Neural cell (in vitro differentiated cells): ENCODE data around the gene MAP4K5. TPM values are rescaled to one million over a fixed set of nuclear protein-coding genes. Genes with fewer than 3 reads are reported as not detected.

Experiments
- H2AFZ ChIP-seq: fragments of 200-600, 300-800 bp; sonication (generic), shearing (Covaris generic); 2 replicates; pipeline ENCODE4 v1.6.0; 2014; ENCODE audit warnings: low read depth, mild to moderate bottlenecking, antibody characterized with exemption, low read length, moderate library complexity
- H3F3A ChIP-seq: fragments of 200-600 bp; shearing (Covaris generic); 2 replicates; pipeline ENCODE4 v1.6.1; 2016; ENCODE audit warnings: mild to moderate bottlenecking, moderate library complexity, mixed read lengths, antibody characterized with exemption, low read length; ENCODE audit not compliant: insufficient read depth, poor library complexity, severe bottlenecking
- H3K27ac ChIP-seq: fragments of 200-600, 300-800 bp; sonication (generic), shearing (Covaris generic); 2 replicates; pipeline ENCODE4 v1.5.1; 2014; ENCODE audit warnings: mild to moderate bottlenecking, low read length, moderate library complexity
- H3K27me3 ChIP-seq: fragments of 300-800, 200-600 bp; sonication (generic), shearing (Covaris generic); 2 replicates; pipeline ENCODE4 v1.6.0; 2014; ENCODE audit warnings: mild to moderate bottlenecking, low read depth, low read length, moderate library complexity; ENCODE audit not compliant: insufficient read depth
- H3K36me3 ChIP-seq: fragments of 300-800, 200-600 bp; sonication (generic), shearing (Covaris generic); 2 replicates; pipeline ENCODE4 v1.5.1; 2014; ENCODE audit warnings: mild to moderate bottlenecking, antibody characterized with exemption, low read length, moderate library complexity; ENCODE audit not compliant: insufficient read depth
- H3K4me2 ChIP-seq: fragments of 300-800, 200-600 bp; sonication (generic), shearing (Covaris generic); 2 replicates; pipeline ENCODE4 v1.6.0; 2014; ENCODE audit warnings: mild to moderate bottlenecking, low read length
- H3K4me3 ChIP-seq: fragments of 300-800, 200-600 bp; sonication (generic), shearing (Covaris generic); 2 replicates; pipeline ENCODE4 v1.5.1; 2014; ENCODE audit warnings: mild to moderate bottlenecking, low read length, moderate library complexity
- H3K79me2 ChIP-seq: fragments of 200-600 bp; shearing (Covaris generic); replicated peaks from 2 replicates; pipeline ENCODE4 v1.6.0; 2014; ENCODE audit warnings: mild to moderate bottlenecking, low read length, moderate library complexity; ENCODE audit not compliant: insufficient read depth
- H3K9ac ChIP-seq: fragments of 300-800, 200-600 bp; sonication (generic), shearing (Covaris generic); 2 replicates; pipeline ENCODE4 v1.6.1; 2016; ENCODE audit warnings: mild to moderate bottlenecking, low read length, mixed read lengths
- H3K9me2 ChIP-seq: fragments of 200-600 bp; shearing (Covaris generic); 2 replicates; pipeline ENCODE4 v1.6.1; 2016; ENCODE audit warnings: mild to moderate bottlenecking, low read length, mixed read lengths; ENCODE audit not compliant: insufficient read depth
- H3K9me3 ChIP-seq: fragments of 200-600, 300-800 bp; sonication (generic), shearing (Covaris generic); 2 replicates; pipeline ENCODE4 v1.6.1; 2016; ENCODE audit warnings: mild to moderate bottlenecking, mixed run types, low read length, moderate library complexity, mixed read lengths
- H4K20me1 ChIP-seq: fragments of 200-600 bp; shearing (Covaris generic); 2 replicates; pipeline ENCODE4 v1.6.1; 2016; ENCODE audit warnings: mild to moderate bottlenecking, mixed run types; ENCODE audit not compliant: insufficient read depth
- EP300 ChIP-seq: fragments of 450-650 bp; conservative IDR thresholded peaks from 2 replicates; pipeline ENCODE4 v1.6.1; 2014; ENCODE audit warnings: antibody characterized with exemption, mild to moderate bottlenecking, moderate library complexity; ENCODE audit not compliant: poor library complexity, severe bottlenecking
- EZH2 ChIP-seq: fragments of 200-600, 300-800 bp; shearing (Covaris generic), sonication (generic); IDR thresholded peaks from 2 replicates; pipeline ENCODE4 v1.6.1; 2014; ENCODE audit warnings: antibody characterized with exemption, low read length, borderline replicate concordance, mild to moderate bottlenecking; ENCODE audit not compliant: insufficient read depth, poor library complexity, severe bottlenecking
- POLR2AphosphoS5 ChIP-seq: IDR thresholded peaks from 2 replicates; pipeline ENCODE4 v1.6.1; 2012
- RAD21 ChIP-seq: fragments of 450-650 bp; conservative IDR thresholded peaks from 2 replicates; pipeline ENCODE4 v1.6.1; 2014; ENCODE audit warnings: antibody characterized with exemption, mild to moderate bottlenecking, moderate library complexity
- SMC3 ChIP-seq: fragments of 450-650 bp; conservative IDR thresholded peaks from 2 replicates; pipeline ENCODE4 v1.6.1; 2014; ENCODE audit warnings: antibody characterized with exemption, mild to moderate bottlenecking, moderate library complexity; ENCODE audit not compliant: poor library complexity
- TAF1 ChIP-seq: IDR thresholded peaks from 2 replicates; pipeline ENCODE4 v1.6.1; 2012; ENCODE audit warnings: low read depth
- polyA plus RNA-seq: library from polyadenylated mRNA; depleted of rRNA; stranded (reverse); fragments of >200 nt; gene quantifications from 2 replicates; pipeline ENCODE4 v1.2.3, GENCODE V29; 2014
- TF ChIP-seq, protein P1 (sequence below): IDR thresholded peaks from 2 replicates; pipeline ENCODE4 v1.6.1; 2012; ENCODE audit warnings: borderline replicate concordance
- TF ChIP-seq, protein P2 (sequence below): fragments of 450-650 bp; IDR thresholded peaks from 2 replicates; pipeline ENCODE4 v1.5.1; 2014; ENCODE audit warnings: antibody characterized with exemption, mild to moderate bottlenecking, moderate library complexity; ENCODE audit not compliant: poor library complexity, severe bottlenecking

MAP4K5 gene
- polyA plus RNA-seq, 1 donor from 2014 or later = 148 TPM

DNA sequence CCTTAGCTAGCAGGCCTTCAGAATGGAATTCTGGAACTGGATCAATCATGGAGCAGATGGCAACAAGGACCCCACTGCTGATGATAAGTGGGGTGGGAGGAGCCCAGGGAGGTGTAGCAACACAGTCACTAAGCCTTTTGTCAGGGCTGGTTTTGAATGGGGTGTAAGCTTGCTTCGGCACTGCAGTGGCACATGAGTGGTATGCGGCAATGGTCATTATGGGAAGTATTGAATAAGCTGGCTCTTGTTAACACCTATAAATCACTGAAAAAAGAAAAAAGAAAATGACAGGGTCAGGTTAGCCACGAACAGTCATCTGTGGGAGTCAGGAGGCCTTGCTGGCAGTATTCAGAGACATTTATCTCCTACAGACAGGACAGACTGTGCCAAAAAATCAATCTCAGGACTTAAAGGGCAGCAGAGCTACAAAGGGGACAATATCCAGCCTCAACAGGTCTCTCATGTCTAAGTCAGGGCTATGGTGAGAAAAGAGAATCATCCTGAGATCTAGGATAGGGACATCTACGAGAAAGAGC is 154.8 kb downstream of the MAP4K5 start:
- H3K9me2 ChIP-seq = no peaks in the 10 kb centered on the region
- H4K20me1 ChIP-seq = no peaks in the 10 kb centered on the region
- H3K9ac ChIP-seq = no peak overlapping the region
- no peak overlapping the region for H3K4me2 ChIP-seq
- H3K27ac ChIP-seq = no peak overlapping the region
- no peaks in the 10 kb centered on the region for H3F3A ChIP-seq
- no peaks in the 10 kb centered on the region for H3K79me2 ChIP-seq
- H3K4me3 ChIP-seq = no peak overlapping the region
- no peaks in the 10 kb centered on the region for H3K27me3 ChIP-seq
- no peaks in the 10 kb centered on the region for H3K9me3 ChIP-seq
- TF ChIP-seq, protein P1, sequence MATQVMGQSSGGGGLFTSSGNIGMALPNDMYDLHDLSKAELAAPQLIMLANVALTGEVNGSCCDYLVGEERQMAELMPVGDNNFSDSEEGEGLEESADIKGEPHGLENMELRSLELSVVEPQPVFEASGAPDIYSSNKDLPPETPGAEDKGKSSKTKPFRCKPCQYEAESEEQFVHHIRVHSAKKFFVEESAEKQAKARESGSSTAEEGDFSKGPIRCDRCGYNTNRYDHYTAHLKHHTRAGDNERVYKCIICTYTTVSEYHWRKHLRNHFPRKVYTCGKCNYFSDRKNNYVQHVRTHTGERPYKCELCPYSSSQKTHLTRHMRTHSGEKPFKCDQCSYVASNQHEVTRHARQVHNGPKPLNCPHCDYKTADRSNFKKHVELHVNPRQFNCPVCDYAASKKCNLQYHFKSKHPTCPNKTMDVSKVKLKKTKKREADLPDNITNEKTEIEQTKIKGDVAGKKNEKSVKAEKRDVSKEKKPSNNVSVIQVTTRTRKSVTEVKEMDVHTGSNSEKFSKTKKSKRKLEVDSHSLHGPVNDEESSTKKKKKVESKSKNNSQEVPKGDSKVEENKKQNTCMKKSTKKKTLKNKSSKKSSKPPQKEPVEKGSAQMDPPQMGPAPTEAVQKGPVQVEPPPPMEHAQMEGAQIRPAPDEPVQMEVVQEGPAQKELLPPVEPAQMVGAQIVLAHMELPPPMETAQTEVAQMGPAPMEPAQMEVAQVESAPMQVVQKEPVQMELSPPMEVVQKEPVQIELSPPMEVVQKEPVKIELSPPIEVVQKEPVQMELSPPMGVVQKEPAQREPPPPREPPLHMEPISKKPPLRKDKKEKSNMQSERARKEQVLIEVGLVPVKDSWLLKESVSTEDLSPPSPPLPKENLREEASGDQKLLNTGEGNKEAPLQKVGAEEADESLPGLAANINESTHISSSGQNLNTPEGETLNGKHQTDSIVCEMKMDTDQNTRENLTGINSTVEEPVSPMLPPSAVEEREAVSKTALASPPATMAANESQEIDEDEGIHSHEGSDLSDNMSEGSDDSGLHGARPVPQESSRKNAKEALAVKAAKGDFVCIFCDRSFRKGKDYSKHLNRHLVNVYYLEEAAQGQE = no peak
- TF ChIP-seq EP300 = no peak
- no peak for TF ChIP-seq SMC3
- H2AFZ ChIP-seq = no peak overlapping the region
- no peaks in the 10 kb centered on the region for H3K36me3 ChIP-seq

DNA sequence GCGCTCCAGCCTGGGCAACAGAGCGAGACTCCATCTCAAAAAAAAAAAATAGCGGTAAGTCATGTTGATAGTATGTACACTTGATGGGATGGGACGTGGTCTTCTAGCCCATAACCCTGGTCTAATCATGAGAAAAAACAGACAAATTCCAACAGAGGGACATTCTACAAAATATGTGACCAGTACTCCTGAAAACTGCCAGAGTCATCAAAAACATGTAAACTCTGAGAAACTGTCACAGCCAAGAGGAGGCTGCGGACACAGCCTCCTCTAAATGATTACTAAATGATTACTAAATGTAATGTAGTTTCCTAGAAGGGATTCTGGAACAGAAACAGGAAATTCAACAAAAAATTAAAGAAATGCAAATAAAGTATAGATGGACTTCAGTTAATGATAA is 156.6 kb downstream of the MAP4K5 start:
- Histone ChIP-seq H2AFZ (no peak overlapping the region), H3K9me2 (no peaks in the 10 kb centered on the region), H4K20me1 (no peaks in the 10 kb centered on the region), H3K9me3 (no peaks in the 10 kb centered on the region), H3K27ac (no peak overlapping the region), H3K79me2 (no peaks in the 10 kb centered on the region), H3F3A (no peaks in the 10 kb centered on the region), H3K9ac (no peak overlapping the region), H3K4me3 (no peak overlapping the region), H3K27me3 (no peaks in the 10 kb centered on the region), H3K36me3 (no peaks in the 10 kb centered on the region), H3K4me2 (no peak overlapping the region)
- TF ChIP-seq, protein P2, sequence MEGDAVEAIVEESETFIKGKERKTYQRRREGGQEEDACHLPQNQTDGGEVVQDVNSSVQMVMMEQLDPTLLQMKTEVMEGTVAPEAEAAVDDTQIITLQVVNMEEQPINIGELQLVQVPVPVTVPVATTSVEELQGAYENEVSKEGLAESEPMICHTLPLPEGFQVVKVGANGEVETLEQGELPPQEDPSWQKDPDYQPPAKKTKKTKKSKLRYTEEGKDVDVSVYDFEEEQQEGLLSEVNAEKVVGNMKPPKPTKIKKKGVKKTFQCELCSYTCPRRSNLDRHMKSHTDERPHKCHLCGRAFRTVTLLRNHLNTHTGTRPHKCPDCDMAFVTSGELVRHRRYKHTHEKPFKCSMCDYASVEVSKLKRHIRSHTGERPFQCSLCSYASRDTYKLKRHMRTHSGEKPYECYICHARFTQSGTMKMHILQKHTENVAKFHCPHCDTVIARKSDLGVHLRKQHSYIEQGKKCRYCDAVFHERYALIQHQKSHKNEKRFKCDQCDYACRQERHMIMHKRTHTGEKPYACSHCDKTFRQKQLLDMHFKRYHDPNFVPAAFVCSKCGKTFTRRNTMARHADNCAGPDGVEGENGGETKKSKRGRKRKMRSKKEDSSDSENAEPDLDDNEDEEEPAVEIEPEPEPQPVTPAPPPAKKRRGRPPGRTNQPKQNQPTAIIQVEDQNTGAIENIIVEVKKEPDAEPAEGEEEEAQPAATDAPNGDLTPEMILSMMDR = no peak
- TF ChIP-seq TAF1 (no peak), RAD21 (no peak), EP300 (no peak), EZH2 (no peak), POLR2AphosphoS5 (no peak)
- TF ChIP-seq, protein P1 = no peak
